Brain microvascular endothelial cell (primary cell): ENCODE measurements around the gene KCNN3.

Experiments used
- DNase-seq: peaks from one replicate; pipeline ENCODE4 v3.0.0-alpha.2; 2020
- H3K27ac ChIP-seq: fragments of 250-450 bp; sonication (Bioruptor Pico); 2 replicates; pipeline ENCODE4 v1.5.1; 2020; ENCODE audit warnings: mild to moderate bottlenecking, moderate library complexity
- H3K27me3 ChIP-seq: fragments of 250-450 bp; sonication (Bioruptor Pico); replicated peaks from 2 replicates; pipeline ENCODE4 v1.5.1; 2020; ENCODE audit warnings: mild to moderate bottlenecking
- H3K36me3 ChIP-seq: fragments of 250-450 bp; sonication (Bioruptor Pico); replicated peaks from 2 replicates; pipeline ENCODE4 v1.5.1; 2020; ENCODE audit warnings: mild to moderate bottlenecking
- H3K4me3 ChIP-seq: 2 replicates; pipeline ENCODE4 v1.5.1; 2011; ENCODE audit warnings: low read depth, mild to moderate bottlenecking, control low read depth, low read length, moderate library complexity
- in situ Hi-C: cut with HindIII; loops from 2 replicates; pipeline ENCODE4 v1.10.0; 2017; ENCODE audit warnings: low sequenced_read_pairs, low pct_ligation_motif_present
- TF ChIP-seq, protein P1 (sequence below): IDR thresholded peaks from 2 replicates; pipeline ENCODE4 v1.5.1; 2011; ENCODE audit warnings: low read depth, mild to moderate bottlenecking, moderate library complexity, low read length, control low read depth, inconsistent platforms; ENCODE audit errors: missing control alignments

The KCNN3 gene

DNA sequence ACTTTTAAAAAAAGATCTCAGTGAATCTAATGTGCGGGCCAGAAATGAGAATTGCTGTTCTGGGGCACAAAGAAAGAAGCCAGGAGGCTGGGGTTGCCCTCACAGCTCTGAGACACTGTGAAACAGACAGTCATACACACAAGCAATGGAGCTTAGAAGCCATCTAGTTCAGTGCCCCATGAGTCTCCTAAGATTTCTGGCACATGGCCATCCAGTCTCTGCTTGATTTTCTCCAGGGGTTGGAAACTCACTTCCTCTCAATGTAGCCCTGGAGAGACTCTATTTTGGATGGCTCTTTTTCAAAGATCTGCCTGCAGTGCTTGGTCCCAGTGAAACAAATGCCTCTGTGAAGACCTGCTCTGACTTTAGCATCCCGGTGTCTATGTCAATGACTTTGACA, 38.6 kb downstream of the KCNN3 start:
- no peaks in the 10 kb centered on the region for H3K27me3 ChIP-seq
- H3K4me3 ChIP-seq, result no peak overlapping the region
- H3K36me3 ChIP-seq, result no peaks in the 10 kb centered on the region
- TF ChIP-seq, protein P1, sequence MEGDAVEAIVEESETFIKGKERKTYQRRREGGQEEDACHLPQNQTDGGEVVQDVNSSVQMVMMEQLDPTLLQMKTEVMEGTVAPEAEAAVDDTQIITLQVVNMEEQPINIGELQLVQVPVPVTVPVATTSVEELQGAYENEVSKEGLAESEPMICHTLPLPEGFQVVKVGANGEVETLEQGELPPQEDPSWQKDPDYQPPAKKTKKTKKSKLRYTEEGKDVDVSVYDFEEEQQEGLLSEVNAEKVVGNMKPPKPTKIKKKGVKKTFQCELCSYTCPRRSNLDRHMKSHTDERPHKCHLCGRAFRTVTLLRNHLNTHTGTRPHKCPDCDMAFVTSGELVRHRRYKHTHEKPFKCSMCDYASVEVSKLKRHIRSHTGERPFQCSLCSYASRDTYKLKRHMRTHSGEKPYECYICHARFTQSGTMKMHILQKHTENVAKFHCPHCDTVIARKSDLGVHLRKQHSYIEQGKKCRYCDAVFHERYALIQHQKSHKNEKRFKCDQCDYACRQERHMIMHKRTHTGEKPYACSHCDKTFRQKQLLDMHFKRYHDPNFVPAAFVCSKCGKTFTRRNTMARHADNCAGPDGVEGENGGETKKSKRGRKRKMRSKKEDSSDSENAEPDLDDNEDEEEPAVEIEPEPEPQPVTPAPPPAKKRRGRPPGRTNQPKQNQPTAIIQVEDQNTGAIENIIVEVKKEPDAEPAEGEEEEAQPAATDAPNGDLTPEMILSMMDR, result no peak
- DNase-seq, result no peak
- in situ Hi-C loops, result no loop called here
- H3K27ac ChIP-seq, result no peak overlapping the region

DNA sequence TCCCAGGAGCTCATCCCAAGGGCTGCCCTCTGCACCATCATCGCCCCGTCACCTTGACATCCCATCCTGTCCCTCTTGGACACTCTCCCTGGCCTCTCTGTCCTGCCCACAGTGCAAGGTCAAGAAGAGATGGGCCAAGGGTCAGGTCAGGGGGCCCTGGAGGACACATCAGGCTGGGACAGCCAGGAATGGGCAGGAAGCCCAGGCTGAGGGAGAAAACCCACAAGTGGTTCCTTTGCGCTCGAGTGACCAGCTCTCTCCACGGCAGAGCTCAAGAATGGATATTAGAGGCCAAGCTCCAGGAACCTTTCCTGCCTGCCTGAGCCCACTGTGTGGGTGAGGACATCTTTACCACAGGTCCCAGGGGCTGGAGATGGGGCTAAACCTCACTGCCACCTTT, 41.0 kb downstream of the KCNN3 start:
- in situ Hi-C loops, result no loop called here
- no peak overlapping the region for H3K4me3 ChIP-seq
- no peaks in the 10 kb centered on the region for H3K27me3 ChIP-seq
- no peak for DNase-seq
- H3K27ac ChIP-seq, result no peak overlapping the region
- no peaks in the 10 kb centered on the region for H3K36me3 ChIP-seq
- TF ChIP-seq, protein P1, result no peak

DNA sequence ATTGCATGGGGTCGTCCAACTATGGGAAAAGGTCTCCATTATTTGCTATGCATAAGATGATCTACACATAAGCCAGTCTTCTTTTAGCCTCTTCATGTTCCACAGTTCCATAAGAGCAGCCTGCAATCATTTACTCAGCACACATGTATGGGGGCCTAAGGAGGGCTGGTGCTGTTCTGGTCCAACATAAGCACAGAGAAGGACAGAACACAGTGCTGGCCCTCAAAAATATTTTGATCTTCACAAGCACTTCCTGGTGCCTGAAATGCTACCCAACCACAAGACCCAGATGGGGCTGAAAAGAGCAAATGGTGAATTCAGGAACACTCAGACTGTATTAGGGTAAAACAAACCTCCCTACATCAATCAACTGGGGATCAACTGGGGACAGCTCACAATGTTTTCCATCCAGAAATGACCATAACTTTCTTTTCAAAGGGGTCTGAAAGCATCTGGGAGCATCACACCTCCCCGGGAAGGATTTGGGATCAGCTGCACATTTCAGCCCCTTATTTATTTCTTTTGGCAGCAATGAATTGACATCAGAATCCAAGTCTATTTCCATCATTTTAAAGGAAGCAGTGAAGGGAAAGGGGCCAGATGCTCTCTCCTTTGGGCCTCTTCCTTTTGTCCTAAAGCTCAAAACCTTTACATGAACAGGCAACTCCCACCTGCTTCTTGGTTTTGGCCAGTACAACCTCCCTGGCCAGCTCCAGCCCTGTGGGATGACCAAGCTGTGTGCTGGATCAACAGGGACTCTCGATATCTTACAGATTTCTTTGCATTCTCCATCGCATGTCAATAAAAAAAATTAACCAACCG, 45.7 kb downstream of the KCNN3 start:
- no peak overlapping the region for H3K4me3 ChIP-seq
- in situ Hi-C loops, result no loop called here
- DNase-seq, result no peak
- TF ChIP-seq, protein P1, result no peak
- no peak overlapping the region for H3K27ac ChIP-seq
- no peaks in the 10 kb centered on the region for H3K36me3 ChIP-seq
- no peaks in the 10 kb centered on the region for H3K27me3 ChIP-seq

DNA sequence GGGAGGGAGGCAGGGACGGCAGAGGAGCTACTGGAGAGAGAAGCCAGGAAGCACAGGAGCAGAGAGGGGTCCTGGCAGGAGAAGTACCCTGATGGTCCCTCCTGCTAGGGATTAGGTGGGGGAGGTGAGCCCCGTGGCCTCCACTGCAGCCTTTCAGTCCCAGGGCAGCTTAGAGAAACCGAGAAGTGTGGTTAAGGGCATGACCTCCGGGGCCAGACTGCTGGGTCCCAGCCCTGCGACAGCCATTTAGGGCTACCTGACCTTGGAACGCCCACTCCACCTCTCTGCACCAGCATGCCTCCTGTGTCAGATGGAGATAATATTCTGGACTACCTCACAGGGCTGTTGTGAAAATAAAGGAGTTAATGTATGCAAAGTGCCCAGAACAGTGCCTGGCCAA, 47.4 kb downstream of the KCNN3 start:
- no peak overlapping the region for H3K4me3 ChIP-seq
- TF ChIP-seq, protein P1, result no peak
- H3K36me3 ChIP-seq, result no peaks in the 10 kb centered on the region
- no peak overlapping the region for H3K27ac ChIP-seq
- no peaks in the 10 kb centered on the region for H3K27me3 ChIP-seq
- DNase-seq, result no peak
- in situ Hi-C loops, result no loop called here

DNA sequence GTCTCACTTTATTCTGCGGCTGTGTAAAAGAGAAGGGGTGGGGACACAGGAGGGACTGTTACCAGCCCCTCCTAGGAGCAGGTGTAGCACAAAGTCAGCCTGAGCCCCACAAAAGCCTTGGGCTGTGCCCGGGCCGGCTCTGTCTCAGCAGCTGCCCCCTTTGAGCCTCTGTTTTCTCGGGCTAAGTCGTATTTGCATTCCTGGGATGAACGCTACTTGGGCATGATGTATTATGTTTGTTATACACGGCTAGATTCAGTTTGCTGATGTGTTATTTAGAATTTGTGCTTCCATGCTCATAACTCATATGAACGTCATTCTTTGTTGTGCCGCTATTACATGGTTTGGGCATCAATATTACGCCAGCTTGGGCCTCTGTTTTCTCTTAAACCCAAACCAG, 47.8 kb downstream of the KCNN3 start:
- Histone ChIP-seq H3K36me3 (no peaks in the 10 kb centered on the region), H3K27ac (no peak overlapping the region), H3K27me3 (no peaks in the 10 kb centered on the region), H3K4me3 (no peak overlapping the region)
- TF ChIP-seq, protein P1, result no peak
- DNase-seq, result no peak
- in situ Hi-C loops, result no loop called here

DNA sequence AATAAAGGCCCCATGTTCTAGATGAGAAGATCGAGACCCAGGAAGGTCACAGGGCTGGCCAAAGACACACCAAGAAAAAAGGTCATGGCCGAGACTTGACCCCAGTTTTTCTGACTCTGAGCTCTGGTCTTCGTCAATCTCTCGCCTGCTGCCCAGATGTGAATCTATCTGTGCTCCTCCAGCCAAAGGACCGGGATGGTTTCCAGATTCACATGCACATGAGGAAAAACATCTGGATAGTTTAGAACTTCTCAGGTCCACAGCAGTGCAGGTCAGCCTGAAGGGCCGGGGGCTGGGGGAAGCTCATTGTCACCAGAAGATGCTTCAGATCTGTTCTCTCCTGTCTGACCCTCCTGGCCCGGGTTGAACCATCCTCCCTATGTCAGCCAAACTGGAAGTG, 49.0 kb downstream of the KCNN3 start:
- no peaks in the 10 kb centered on the region for H3K27me3 ChIP-seq
- H3K4me3 ChIP-seq, result no peak overlapping the region
- TF ChIP-seq, protein P1, result no peak
- no peaks in the 10 kb centered on the region for H3K36me3 ChIP-seq
- no peak for DNase-seq
- in situ Hi-C loops, result no loop called here
- H3K27ac ChIP-seq, result no peak overlapping the region
